Common myeloid progenitor, CD34-positive (primary cell): ENCODE data around the gene ITIH3.

ENCODE experiments used
- CTCF ChIA-PET: fragments of 350-600 bp; sonication (Branson Sonifier 250); formaldehyde crosslinking; loops from one replicate; lab custom pipeline; 2021; ENCODE audit warnings: antibody characterized with exemption; lab: Charles Lee
- POLR2A ChIA-PET: fragments of 350-600 bp; sonication (Branson Sonifier 250); formaldehyde crosslinking; loops from one replicate; lab custom pipeline; 2021; ENCODE audit warnings: antibody characterized with exemption; lab: Charles Lee
- DNase-seq, 3 donors: peaks; one replicate each; pipeline versions ENCODE4 v3.0.0 to v3.0.0-alpha.2; 2013
- H3K27ac ChIP-seq, 2 experiments: 1 replicate in 1 of 2; 2 replicates in 1 of 2; pipeline ENCODE4 v1.7.0; 2013; ENCODE audit warnings: inconsistent platforms in 2 of 2, low read length in 2 of 2, mild to moderate bottlenecking in 2 of 2, low read depth in 1 of 2, moderate library complexity in 1 of 2; ENCODE audit not compliant: severe bottlenecking in 2 of 2, insufficient read depth in 1 of 2, poor library complexity in 1 of 2
- H3K27me3 ChIP-seq, 5 experiments: replicated peaks in 2 of 5; 1 replicate in 3 of 5; 2 replicates in 2 of 5; pipeline versions ENCODE4 v1.6.1 to v1.7.0; 2013; ENCODE audit warnings: low read length in 4 of 5, mild to moderate bottlenecking in 2 of 5, moderate library complexity in 2 of 5, inconsistent platforms in 1 of 5; ENCODE audit not compliant: insufficient read depth in 5 of 5, control insufficient read depth in 4 of 5
- H3K36me3 ChIP-seq, 4 experiments: 1 replicate in 2 of 4; 2 replicates in 2 of 4; pipeline versions ENCODE4 v1.6.1 to v1.7.0; 2013; ENCODE audit warnings: low read length in 3 of 4, control low read depth in 1 of 4, mild to moderate bottlenecking in 1 of 4; ENCODE audit not compliant: control insufficient read depth in 4 of 4, insufficient read depth in 4 of 4
- H3K4me1 ChIP-seq, 4 experiments: 1 replicate in 3 of 4; 2 replicates in 1 of 4; pipeline versions ENCODE4 v1.6.1 to v1.7.1; 2013; ENCODE audit warnings: low read length in 3 of 4, mild to moderate bottlenecking in 3 of 4, control low read depth in 1 of 4, inconsistent platforms in 1 of 4, moderate library complexity in 1 of 4; ENCODE audit not compliant: control insufficient read depth in 4 of 4, insufficient read depth in 4 of 4; ENCODE audit errors: control extremely low read depth in 1 of 4
- H3K4me3 ChIP-seq, 7 experiments: 1 replicate in 4 of 7; 2 replicates in 3 of 7; pipeline versions ENCODE4 v1.5.1 to v1.7.0; 2013; ENCODE audit warnings: mild to moderate bottlenecking in 7 of 7, low read length in 6 of 7, moderate library complexity in 6 of 7, inconsistent platforms in 2 of 7, low read depth in 2 of 7, control low read depth in 1 of 7; ENCODE audit not compliant: insufficient read depth in 4 of 7, control insufficient read depth in 1 of 7; ENCODE audit errors: extremely low read depth in 1 of 7
- H3K9me3 ChIP-seq, 5 experiments: 1 replicate in 4 of 5; 2 replicates in 1 of 5; pipeline versions ENCODE4 v1.6.1 to v1.7.1; 2013; ENCODE audit warnings: low read length in 4 of 5, mild to moderate bottlenecking in 2 of 5, inconsistent platforms in 1 of 5, low read depth in 1 of 5, moderate library complexity in 1 of 5; ENCODE audit not compliant: control insufficient read depth in 4 of 5, insufficient read depth in 2 of 5; ENCODE audit errors: control extremely low read depth in 1 of 5
- WGBS: methylation state at CpG from one replicate; pipeline ENCODE4 v1.1.5; 2013; ENCODE audit not compliant: insufficient coverage; 5-methylcytosine and 5-hydroxymethylcytosine counted together

The ITIH3 gene

DNA sequence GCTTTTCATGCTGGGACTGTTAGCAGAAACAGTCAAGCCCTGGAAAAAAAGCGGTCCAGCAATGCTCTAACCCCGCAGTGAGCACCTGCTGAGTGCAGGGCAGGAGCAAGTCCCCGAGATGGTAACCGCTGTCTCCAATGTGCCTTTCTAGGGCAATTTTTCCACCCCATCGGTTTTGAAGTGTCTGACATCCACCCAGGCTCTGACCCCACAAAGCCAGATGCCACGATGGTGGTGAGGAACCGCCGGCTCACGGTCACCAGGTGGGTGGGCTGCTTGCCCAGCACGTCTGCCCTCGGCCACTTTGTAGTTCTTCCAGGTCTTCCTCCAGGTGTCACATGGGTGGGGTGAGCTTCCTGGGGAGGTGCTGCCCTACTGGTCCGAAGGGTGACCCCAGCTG, 3.2 kb upstream of the ITIH3 start:
- DNase-seq: no peak
- H3K9me3 ChIP-seq: no peaks in the 10 kb centered on the region
- no peak overlapping the region for H3K27ac ChIP-seq
- H3K4me1 ChIP-seq: no peaks in the 10 kb centered on the region
- H3K36me3 ChIP-seq: no peaks in the 10 kb centered on the region
- no peaks in the 10 kb centered on the region for H3K27me3 ChIP-seq
- ChIA-PET CTCF (interaction anchor here (0.5 to 1.6 kb wide), 5 partner anchors 8 to 49 kb away, joined by 3 to 6 read pairs (median 3); no protein-coding TSS in a partner anchor), POLR2A (no interaction called here)
- WGBS: 91% methylated on average over 11 of the region's 12 CpGs
- no peak overlapping the region for H3K4me3 ChIP-seq

DNA sequence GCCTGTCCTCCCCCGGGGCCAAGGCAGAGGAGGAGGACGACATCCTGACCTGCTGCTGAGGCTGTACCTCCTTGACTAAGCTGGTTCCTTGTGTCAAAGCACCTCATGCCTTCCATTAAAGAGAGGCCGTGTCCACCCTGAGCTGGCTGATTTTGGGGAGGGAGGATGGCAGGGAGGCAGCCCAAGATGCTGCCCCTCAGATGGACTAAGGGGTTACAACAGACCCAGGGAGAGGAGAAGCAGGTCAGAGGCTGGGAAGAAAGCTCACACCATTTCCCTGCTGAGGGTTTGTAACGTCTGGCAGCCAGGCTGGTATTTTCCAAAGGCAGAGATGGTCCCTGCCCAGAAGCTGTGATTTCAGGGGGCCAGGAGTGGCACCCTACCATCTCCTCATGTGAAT, 2.7 kb upstream of the ITIH3 start:
- ChIA-PET POLR2A (no interaction called here), CTCF (interaction anchor here (0.5 to 1.6 kb wide), 4 partner anchors 18 to 101 kb away, joined by 3 to 5 read pairs (median 3); no protein-coding TSS in a partner anchor)
- Histone ChIP-seq H3K27me3 (no peaks in the 10 kb centered on the region), H3K4me1 (no peaks in the 10 kb centered on the region), H3K27ac (no peak overlapping the region), H3K9me3 (no peaks in the 10 kb centered on the region), H3K4me3 (no peak overlapping the region), H3K36me3 (no peaks in the 10 kb centered on the region)
- no peak for DNase-seq
- 98% methylated on average over 4 of the region's 4 CpGs for WGBS

DNA sequence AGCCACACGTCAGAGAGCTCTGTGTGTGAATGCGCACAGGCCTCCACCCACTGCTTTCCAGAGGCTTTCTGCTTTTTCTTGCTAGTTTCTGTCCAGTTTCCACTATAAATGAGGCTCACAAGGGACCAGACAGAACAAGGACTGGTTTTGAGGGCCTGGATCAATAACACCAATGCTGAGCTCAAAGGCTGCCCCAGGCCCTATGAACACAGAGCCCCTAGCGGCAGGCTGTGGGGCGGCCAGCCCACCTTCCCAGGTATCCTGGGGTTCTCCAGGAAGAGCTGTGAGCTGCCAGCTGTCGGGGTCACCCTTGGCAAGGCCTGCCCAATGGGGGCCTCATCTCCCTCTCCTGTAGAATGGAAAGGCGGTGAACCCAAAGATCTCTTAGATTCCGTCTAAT, 2.2 kb upstream of the ITIH3 start:
- Histone ChIP-seq H3K27me3 (no peaks in the 10 kb centered on the region), H3K27ac (no peak overlapping the region), H3K4me1 (no peaks in the 10 kb centered on the region), H3K9me3 (no peaks in the 10 kb centered on the region), H3K36me3 (no peaks in the 10 kb centered on the region), H3K4me3 (no peak overlapping the region)
- CTCF ChIA-PET: interaction anchor here (0.5 to 1.6 kb wide), 3 partner anchors 9 to 101 kb away, joined by 3 to 5 read pairs (median 3); no protein-coding TSS in a partner anchor
- POLR2A ChIA-PET: no interaction called here
- 100% methylated on average over 7 of the region's 7 CpGs for WGBS
- DNase-seq: no peak

DNA sequence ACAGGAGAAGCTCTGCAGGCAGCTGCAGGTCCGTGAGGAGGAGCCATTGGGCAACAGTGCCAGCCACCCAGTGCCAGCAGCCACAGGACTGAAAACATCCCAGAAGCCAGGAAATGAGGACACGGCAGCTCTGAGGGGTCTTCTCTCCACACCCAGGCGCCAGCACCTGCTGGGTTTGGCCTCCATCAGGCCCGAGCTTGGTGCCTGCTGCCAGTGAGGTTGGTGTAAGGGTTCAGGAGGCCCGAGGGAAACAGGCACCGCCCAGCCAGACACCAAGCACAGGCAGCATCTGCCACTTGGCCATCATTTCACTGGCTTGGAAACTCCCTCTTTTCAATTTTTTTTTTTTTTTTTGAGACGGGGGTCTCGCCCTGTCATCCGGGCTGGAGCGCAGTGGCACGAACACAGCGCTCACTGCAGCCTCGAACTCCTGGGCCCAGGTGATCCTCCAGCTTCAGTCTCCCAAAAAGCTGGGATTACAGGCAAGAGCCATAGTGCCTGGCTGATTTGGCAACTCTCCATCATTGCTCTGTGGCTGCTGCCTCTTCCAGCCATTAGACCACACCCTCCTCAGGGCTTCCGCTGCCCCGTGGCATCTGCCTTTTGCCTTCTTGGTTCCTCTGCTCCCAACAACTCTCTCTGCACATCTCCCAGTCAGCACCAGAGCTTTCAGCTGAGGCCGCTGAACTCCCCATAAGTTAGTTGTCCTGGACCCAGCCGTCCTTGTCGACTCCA, 1.5 kb upstream of the ITIH3 start:
- H3K27ac ChIP-seq: no peak overlapping the region
- no peaks in the 10 kb centered on the region for H3K4me1 ChIP-seq
- no peaks in the 10 kb centered on the region for H3K9me3 ChIP-seq
- POLR2A ChIA-PET: no interaction called here
- DNase-seq: no peak
- WGBS: 86% methylated on average over 13 of the region's 18 CpGs
- H3K4me3 ChIP-seq: no peak overlapping the region
- no peaks in the 10 kb centered on the region for H3K27me3 ChIP-seq
- H3K36me3 ChIP-seq: no peaks in the 10 kb centered on the region
- CTCF ChIA-PET: interaction anchor here (0.7 to 1.6 kb wide), 2 partner anchors 10 to 19 kb away, joined by 3 to 5 read pairs; no protein-coding TSS in a partner anchor

DNA sequence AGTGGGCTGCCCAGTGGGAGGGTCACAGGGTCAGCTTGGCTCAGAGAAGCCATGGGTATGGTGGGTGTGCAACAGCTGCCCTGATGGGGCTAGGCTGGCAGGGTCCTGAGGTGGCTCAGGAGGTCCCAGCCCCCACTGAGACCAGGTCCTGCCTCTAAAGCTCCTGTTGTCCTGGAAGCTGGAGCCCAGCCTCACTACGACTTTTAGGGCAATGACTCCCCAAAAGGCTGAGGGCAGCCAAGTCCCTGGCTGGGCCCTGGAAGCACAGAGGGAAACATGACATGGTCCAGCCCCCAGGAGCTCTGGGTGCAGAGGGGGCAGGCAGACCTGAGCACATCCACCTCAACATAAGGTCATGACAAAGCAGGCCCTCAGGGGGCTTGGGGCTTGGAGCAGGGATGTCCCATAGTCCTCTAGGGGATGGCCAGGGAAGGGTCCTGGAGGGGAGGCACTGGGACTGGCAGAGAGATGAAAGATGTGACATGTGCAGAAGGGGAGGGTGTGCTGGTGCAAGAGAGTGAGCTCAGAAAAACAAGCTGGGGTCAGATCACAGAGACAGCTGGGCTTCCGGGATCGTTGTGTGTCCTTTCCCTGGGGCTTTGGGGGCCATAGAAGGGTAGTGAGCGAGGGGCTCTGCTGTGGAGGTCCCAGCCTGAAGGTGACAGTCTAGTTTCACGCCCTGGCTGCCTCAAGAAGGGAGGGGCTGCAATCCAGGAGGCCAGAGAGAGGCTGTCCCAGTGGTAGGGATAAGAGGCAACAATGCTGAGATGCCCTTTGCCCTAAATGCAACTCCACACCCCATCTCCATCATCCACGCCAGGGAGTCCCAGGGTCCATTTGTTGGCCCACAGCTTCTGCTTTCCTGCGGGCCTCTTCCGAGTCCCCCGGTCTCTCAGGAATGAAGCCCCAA, 639 bp upstream of the ITIH3 start:
- ChIA-PET CTCF (no interaction called here), POLR2A (no interaction called here)
- WGBS: 78% methylated on average over 5 of the region's 9 CpGs
- no peak for DNase-seq
- no peaks in the 10 kb centered on the region for H3K27me3 ChIP-seq
- H3K36me3 ChIP-seq: no peaks in the 10 kb centered on the region
- no peak overlapping the region for H3K27ac ChIP-seq
- no peaks in the 10 kb centered on the region for H3K9me3 ChIP-seq
- no peak overlapping the region for H3K4me3 ChIP-seq
- no peaks in the 10 kb centered on the region for H3K4me1 ChIP-seq

DNA sequence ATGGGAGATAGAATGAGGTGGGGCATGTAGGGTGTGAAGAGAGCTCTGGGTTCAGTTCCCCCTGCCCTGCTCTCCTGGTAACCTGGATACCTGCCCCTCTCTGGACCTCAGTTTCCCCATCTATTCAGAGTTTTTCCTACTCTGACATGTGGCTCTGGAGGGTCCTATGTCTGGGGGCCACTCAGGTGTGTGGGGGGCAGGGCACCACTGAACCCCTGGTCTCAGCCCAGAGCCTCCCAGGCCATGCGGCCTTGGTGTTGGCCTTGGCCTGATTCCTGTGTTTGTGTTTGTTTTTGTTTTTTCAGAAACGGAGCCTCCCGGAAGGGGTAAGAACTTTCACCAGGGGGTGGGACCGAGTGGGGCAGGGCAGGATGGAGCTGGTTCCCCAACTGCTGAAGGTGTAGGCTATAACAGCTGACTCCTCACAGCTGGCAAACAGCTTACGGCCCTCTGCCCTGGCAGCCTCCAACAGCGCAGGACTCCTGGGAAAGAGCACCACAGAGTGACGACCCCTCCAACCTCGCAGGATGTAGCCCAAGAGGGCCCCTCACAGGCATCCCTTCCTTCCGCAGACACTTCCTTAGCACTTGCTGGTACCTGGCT, 803 bp downstream of the ITIH3 start:
- 76% methylated on average over 6 of the region's 9 CpGs for WGBS
- ChIA-PET POLR2A (no interaction called here), CTCF (interaction anchor here (0.9 kb wide), 1 partner anchor 12 kb away, joined by 3 read pairs; no protein-coding TSS in a partner anchor)
- H3K27me3 ChIP-seq: no peaks in the 10 kb centered on the region
- H3K4me1 ChIP-seq: no peaks in the 10 kb centered on the region
- no peaks in the 10 kb centered on the region for H3K36me3 ChIP-seq
- no peak overlapping the region for H3K4me3 ChIP-seq
- H3K27ac ChIP-seq: no peak overlapping the region
- DNase-seq: no peak
- H3K9me3 ChIP-seq: no peaks in the 10 kb centered on the region
